Esophagus (tissue), 2 donors: ENCODE data around the gene ZNRF4. TPM values are rescaled to one million over a fixed set of nuclear protein-coding genes. Genes with fewer than 3 reads are reported as not detected.

Source experiments
- H3K27ac ChIP-seq, 2 donors: one replicate each; pipeline ENCODE4 v1.5.1; 2013; ENCODE audit warnings: low read depth in 2 of 2, mild to moderate bottlenecking in 2 of 2, inconsistent platforms in 1 of 2, low read length in 1 of 2, moderate library complexity in 1 of 2
- H3K27me3 ChIP-seq, 2 donors: one replicate each; pipeline ENCODE4 v1.6.1; 2013; ENCODE audit warnings: low read length in 2 of 2, control low read depth in 1 of 2, mild to moderate bottlenecking in 1 of 2; ENCODE audit not compliant: insufficient read depth in 2 of 2, control insufficient read depth in 1 of 2
- H3K36me3 ChIP-seq, 2 donors: one replicate each; pipeline ENCODE4 v1.6.1; 2013; ENCODE audit warnings: low read length in 1 of 2; ENCODE audit not compliant: control insufficient read depth in 2 of 2, insufficient read depth in 2 of 2
- H3K4me1 ChIP-seq, 2 donors: one replicate each; pipeline ENCODE4 v1.6.1; 2013; ENCODE audit warnings: low read length in 1 of 2; ENCODE audit not compliant: control insufficient read depth in 2 of 2, insufficient read depth in 2 of 2
- H3K4me3 ChIP-seq, 2 donors: one replicate each; pipeline ENCODE4 v1.5.1; 2013; ENCODE audit warnings: low read length in 2 of 2, mild to moderate bottlenecking in 2 of 2, low read depth in 1 of 2, moderate library complexity in 1 of 2
- H3K9me3 ChIP-seq, 2 donors: one replicate each; pipeline ENCODE4 v1.6.1; 2013; ENCODE audit warnings: mild to moderate bottlenecking in 2 of 2, low read depth in 1 of 2, low read length in 1 of 2, moderate library complexity in 1 of 2; ENCODE audit not compliant: control insufficient read depth in 2 of 2, insufficient read depth in 1 of 2
- WGBS, 2 donors: extraction: QIAGEN DNeasy Blood & Tissue Kit; methylation state at CpG; one replicate each; pipeline ENCODE4 v1.1.7; 2013; 5-methylcytosine and 5-hydroxymethylcytosine counted together
- polyA plus RNA-seq, 2 donors: library from polyadenylated mRNA; stranded (reverse); fragments of 200-250 nt; gene quantifications; one replicate each; pipeline ENCODE4 v1.2.3, GENCODE V29; 2013
- donor health status: healthy with polysubstance abuse.
- donor health status: Bipolar disorder and iron deficiency.

ZNRF4 gene
- polyA plus RNA-seq, 2 donors: not detected

DNA sequence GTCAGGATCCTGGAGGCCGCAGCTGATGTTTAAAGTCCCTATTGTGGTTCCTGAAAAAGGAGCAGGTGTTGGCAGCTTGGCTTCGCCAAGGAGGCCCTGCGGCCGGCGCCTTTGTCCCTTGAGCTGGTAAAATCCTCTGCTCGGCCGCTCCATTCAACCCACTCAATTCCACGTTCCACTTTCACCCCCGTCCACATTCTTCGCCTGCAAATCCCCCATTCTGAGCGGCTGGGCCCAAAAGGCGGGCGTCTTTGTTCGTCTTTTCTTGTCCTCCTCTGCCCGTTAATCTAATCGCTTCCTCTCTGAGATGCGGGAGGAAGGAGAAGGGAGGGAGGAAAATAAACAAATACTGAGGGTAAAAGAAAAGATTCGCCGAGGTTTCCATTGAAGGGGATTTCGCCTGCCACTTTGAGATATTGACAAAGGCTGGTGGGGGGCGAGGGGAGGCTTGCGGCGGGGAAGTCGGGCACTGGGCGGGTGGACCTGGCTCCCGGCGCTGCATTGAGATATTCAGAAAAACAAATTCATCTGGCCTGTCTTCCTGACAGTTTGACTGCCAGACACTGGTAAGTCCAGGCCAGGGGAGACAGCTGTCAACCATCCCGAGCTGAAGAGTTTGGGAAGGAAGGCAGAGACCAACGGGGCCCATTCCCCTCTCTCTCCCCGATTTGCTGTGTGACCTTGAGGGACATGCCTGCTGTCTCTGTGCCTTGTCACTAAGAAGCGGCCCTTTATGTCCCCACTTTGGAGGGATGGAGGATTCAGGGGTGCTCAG lies 37.6 kb downstream of the ZNRF4 start:
- 21 to 37% methylated on average over 31 of the region's 31 CpGs for WGBS, 2 donors
- Histone ChIP-seq H3K4me3 (no peak overlapping the region), H3K4me1 (no peaks in the 10 kb centered on the region), H3K27ac (no peak overlapping the region), H3K9me3 (no peaks in the 10 kb centered on the region), H3K36me3 (no peaks in the 10 kb centered on the region), H3K27me3 (peaks cover 0 to 7% of the 10 kb centered on the region in 2 donors)

DNA sequence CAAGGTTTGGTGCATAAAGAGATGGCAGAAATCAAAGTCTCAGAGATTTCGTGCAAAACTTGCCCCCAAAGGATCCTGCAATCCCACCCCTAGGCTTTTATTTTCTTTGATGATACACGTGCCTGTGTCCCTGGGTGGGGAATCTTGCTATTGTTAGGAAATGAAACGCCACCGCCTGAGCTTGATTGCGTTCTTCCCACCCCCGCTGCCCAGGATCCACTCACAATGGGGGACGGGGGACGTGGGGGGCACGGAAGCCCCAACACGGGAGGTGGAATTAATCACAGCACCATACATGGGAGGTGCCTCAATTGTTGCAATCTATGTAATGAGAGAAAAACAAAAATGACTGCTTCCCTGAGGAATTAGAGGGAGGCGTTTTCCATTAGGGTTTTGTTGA lies 39.6 kb downstream of the ZNRF4 start:
- Histone ChIP-seq H3K27ac (no peak overlapping the region), H3K9me3 (no peaks in the 10 kb centered on the region), H3K36me3 (no peaks in the 10 kb centered on the region), H3K4me3 (no peak overlapping the region), H3K27me3 (peaks cover 0 to 7% of the 10 kb centered on the region in 2 donors), H3K4me1 (no peaks in the 10 kb centered on the region)
- WGBS, 2 donors: 28 to 30% methylated on average over 11 of the region's 11 CpGs

DNA sequence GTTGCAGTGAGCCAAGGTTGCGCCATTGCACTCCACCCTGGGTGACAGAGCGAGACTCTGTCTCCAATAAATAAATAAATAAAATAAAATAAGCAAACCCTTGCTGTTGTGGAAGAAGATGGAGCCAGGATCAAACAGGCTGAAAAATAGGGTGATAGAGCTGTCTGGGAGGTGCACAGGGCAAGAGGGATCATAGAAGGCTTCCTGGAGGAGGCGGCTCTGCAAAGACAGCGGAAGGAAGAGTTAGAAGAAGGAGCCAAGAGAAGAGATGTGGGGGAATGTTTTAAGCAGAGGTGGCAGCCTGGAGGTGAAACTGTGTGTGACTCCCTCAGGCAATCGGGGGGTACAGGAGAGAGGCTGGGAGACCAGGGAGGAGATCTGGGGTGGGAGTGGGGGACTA lies 40.6 kb downstream of the ZNRF4 start:
- no peak overlapping the region for H3K27ac ChIP-seq
- 89 to 90% methylated on average over 5 of the region's 5 CpGs for WGBS, 2 donors
- H3K36me3 ChIP-seq: no peaks in the 10 kb centered on the region
- H3K27me3 ChIP-seq: peaks cover 0 to 7% of the 10 kb centered on the region in 2 donors
- no peak overlapping the region for H3K4me3 ChIP-seq
- H3K4me1 ChIP-seq: no peaks in the 10 kb centered on the region
- no peaks in the 10 kb centered on the region for H3K9me3 ChIP-seq

DNA sequence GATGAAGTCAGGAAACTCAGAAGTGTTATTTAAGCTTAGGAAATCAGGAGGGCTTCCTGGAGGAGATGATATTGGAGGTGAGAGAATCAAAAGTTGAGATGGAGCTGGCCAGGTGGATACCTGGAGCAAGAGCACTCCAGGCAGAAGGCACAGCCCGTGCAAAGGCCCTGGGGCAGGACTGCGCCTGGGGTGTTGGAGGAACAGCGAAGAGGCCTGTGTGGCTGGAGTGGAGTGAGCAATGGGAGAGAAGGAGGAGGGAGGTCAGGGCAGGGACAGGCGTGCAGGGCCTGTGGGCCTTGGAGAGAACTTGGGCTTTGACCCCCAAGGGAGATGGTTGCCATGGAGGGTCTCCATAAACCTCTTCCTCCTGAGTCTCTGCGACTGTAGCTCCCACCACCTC lies 42.1 kb downstream of the ZNRF4 start:
- Histone ChIP-seq H3K27me3 (peaks cover 0 to 4% of the 10 kb centered on the region in 2 donors), H3K4me3 (no peak overlapping the region), H3K36me3 (no peaks in the 10 kb centered on the region), H3K9me3 (peaks cover 0 to 7% of the 10 kb centered on the region in 2 donors), H3K27ac (no peak overlapping the region), H3K4me1 (no peaks in the 10 kb centered on the region)
- 80 to 85% methylated on average over 5 of the region's 5 CpGs for WGBS, 2 donors

DNA sequence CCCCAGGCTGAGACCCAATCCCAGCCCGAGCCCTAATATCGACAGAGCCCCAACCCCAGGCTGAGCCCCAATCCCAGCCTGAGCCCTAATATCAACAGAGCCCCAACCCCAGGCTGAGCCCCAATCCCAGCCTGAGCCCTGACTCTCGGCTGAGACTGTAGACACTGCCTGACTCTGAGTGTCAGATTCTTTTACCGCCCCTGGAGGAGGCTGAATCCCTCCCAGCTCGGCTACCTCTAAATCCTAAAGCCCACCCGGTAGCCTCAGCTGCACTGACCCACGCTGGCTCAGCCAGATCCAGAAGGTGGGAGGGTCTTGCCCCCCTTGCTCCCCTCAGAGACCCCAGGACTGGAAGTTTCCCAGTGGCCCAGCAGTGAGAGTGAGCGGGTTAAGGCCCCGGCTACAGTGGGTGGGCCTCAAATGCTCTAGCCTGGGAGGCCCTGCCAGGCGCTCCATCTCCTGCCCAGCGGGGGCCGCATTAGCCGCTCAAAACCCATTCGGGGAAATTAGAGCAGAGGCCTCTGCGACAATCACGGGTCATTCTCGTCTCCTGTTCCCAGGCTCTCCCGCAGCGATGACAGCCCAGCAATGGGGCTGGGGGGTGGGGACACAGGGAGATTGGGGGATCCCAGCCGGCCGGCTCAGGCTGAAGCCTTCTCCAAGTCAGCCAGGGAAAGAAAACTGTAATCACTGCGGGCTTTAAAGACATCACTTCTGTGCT lies 43.8 kb downstream of the ZNRF4 start:
- Histone ChIP-seq H3K36me3 (no peaks in the 10 kb centered on the region), H3K27me3 (no peaks in the 10 kb centered on the region), H3K4me1 (no peaks in the 10 kb centered on the region), H3K9me3 (peaks cover 0 to 10% of the 10 kb centered on the region in 2 donors), H3K27ac (no peak overlapping the region), H3K4me3 (no peak overlapping the region)
- WGBS, 2 donors: 55 to 64% methylated on average over 22 of the region's 22 CpGs

DNA sequence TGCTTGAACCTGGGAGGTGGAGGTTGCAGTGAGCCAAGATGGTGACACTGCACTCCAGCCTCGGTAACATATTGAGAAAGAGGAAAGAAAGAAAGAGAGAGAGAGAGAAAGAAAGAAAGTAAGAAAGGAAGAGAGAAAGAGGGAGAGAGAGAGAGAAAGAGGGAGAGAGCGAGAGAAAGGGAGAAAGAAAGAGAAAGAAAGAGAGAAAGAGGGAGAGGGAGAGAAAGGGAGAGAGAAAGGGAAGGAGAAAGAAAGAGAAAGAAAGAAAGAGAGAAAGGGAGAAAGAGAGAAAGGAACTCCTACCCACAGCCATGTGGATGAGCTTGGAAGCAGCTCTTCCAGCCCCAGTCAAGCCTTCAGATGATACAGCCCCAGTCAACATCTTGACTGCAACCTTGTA lies 46.7 kb downstream of the ZNRF4 start:
- Histone ChIP-seq H3K36me3 (no peaks in the 10 kb centered on the region), H3K4me3 (no peak overlapping the region), H3K27ac (no peak overlapping the region), H3K9me3 (peaks cover 2 to 16% of the 10 kb centered on the region in 2 donors), H3K4me1 (no peaks in the 10 kb centered on the region), H3K27me3 (no peaks in the 10 kb centered on the region)
- 87 to 91% methylated on average over 2 of the region's 2 CpGs for WGBS, 2 donors

DNA sequence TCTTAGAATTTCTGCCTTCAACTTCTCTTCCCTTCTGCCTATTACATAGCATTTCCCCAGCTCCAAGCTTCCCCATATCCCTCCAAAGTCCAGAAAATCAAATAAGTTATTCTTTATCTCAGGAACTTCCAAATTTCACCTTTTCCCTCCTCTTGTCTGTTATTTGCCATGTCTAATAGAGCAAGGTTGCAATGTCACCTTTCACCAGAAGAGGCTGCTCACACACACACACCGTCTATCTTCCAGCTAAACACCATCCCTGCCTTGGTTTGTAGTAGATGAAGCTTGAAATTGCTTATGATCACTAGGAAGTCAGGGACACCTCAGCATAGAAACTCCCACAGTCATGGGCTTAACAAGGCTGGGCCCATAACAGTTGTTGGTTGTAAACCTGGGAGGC lies 48.4 kb downstream of the ZNRF4 start:
- H3K27me3 ChIP-seq: no peaks in the 10 kb centered on the region
- H3K36me3 ChIP-seq: no peaks in the 10 kb centered on the region
- H3K9me3 ChIP-seq: peaks cover 2 to 16% of the 10 kb centered on the region in 2 donors
- H3K4me3 ChIP-seq: no peak overlapping the region
- H3K4me1 ChIP-seq: no peaks in the 10 kb centered on the region
- H3K27ac ChIP-seq: no peak overlapping the region
- 55 to 68% methylated on average over 1 of the region's 1 CpG for WGBS, 2 donors

DNA sequence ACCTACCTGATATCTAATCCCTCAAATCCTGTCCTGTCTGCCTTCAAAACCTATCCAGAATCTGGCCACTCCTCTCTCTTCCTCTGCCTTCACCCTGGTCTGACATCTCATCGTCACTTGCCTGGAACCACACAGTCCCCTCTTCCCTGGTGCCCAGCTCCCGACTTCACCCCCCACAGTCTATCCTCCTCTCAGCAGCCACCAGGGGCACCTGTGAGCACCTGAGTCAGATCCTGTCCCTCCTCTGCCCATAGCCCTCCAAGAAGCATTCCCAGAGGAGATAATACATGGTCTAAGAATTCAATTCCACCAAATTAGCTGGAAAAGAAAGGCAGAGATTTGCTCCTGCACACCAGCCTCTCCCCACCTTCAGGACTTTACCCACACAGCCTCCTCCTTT lies 48.9 kb downstream of the ZNRF4 start:
- WGBS, 2 donors: 57 to 66% methylated on average over 2 of the region's 2 CpGs
- Histone ChIP-seq H3K36me3 (no peaks in the 10 kb centered on the region), H3K27ac (no peak overlapping the region), H3K9me3 (peaks cover 2 to 16% of the 10 kb centered on the region in 2 donors), H3K4me1 (no peaks in the 10 kb centered on the region), H3K27me3 (no peaks in the 10 kb centered on the region), H3K4me3 (no peak overlapping the region)
